Central memory CD4-positive, alpha-beta T cell (primary cell): Measurements from ENCODE around the gene RXRA.

Experiments
- DNase-seq: peaks from one replicate; pipeline ENCODE4 v3.0.0; 2022

Gene RXRA

GRCh38 chr9:134384811-134385479 lies 58.7 kb downstream of the RXRA start:
- DNase-seq, result no peak

GRCh38 chr9:134385915-134386314 lies 59.7 kb downstream of the RXRA start:
- no peak for DNase-seq

- DNase-seq, result no peak
Observed at GRCh38 chr9:134386951-134387831, 60.9 kb downstream of the RXRA start.

- DNase-seq, result no peak
Observed at GRCh38 chr9:134388289-134388808, 62.1 kb downstream of the RXRA start.

GRCh38 chr9:134388976-134389375 lies 62.7 kb downstream of the RXRA start:
- no peak for DNase-seq

- no peak for DNase-seq
Observed at GRCh38 chr9:134389642-134390041, 63.4 kb downstream of the RXRA start.

- peak; percentile 78 for DNase-seq
Observed at GRCh38 chr9:134390537-134390936, 64.3 kb downstream of the RXRA start.

GRCh38 chr9:134390947-134391318 lies 64.7 kb downstream of the RXRA start:
- no peak for DNase-seq

- DNase-seq, result peak; percentile 84
Observed at GRCh38 chr9:134391319-134392231, 65.3 kb downstream of the RXRA start.

- DNase-seq, result no peak
Observed at GRCh38 chr9:134392900-134393299, 66.6 kb downstream of the RXRA start.

GRCh38 chr9:134393582-134394280 lies 67.5 kb downstream of the RXRA start:
- DNase-seq, result peak; percentile 31

- DNase-seq, result no peak
Observed at GRCh38 chr9:134395002-134395517, 68.8 kb downstream of the RXRA start.

GRCh38 chr9:134395737-134396257 lies 69.5 kb downstream of the RXRA start:
- no peak for DNase-seq

GRCh38 chr9:134396258-134396742 lies 70.0 kb downstream of the RXRA start:
- DNase-seq, result peak; percentile 52

- peak; percentile 64 for DNase-seq
Observed at GRCh38 chr9:134396825-134397224, 70.6 kb downstream of the RXRA start.

- DNase-seq, result no peak
Observed at GRCh38 chr9:134398756-134399155, 72.5 kb downstream of the RXRA start.

GRCh38 chr9:134399435-134400056 lies 73.3 kb downstream of the RXRA start:
- DNase-seq, result no peak

- no peak for DNase-seq
Observed at GRCh38 chr9:134400283-134400682, 74.0 kb downstream of the RXRA start.

GRCh38 chr9:134401391-134401790 lies 75.1 kb downstream of the RXRA start:
- no peak for DNase-seq

- DNase-seq, result no peak
Observed at GRCh38 chr9:134402182-134402581, 75.9 kb downstream of the RXRA start.

GRCh38 chr9:134403292-134403681 lies 77.0 kb downstream of the RXRA start:
- no peak for DNase-seq
